ENCODE data around the gene LRRC26. TPM values are rescaled to one million over a fixed set of nuclear protein-coding genes. Genes with fewer than 3 reads are reported as not detected.

Gene LRRC26
- polyA plus RNA-seq, 3 donors = 0.40 to 0.47 TPM; not detected in 1

GRCh38 chr9:137172901-137173795 lies 3.3 kb upstream of the LRRC26 start:
- H3K27ac ChIP-seq (ENCODE audit: low read depth, low read length) = no peak overlapping the region
- 46 to 64% (median 56%) methylated on average over 20 to 21 of the region's 21 CpGs for WGBS, 3 donors

GRCh38 chr9:137171149-137171900 lies 1.5 kb upstream of the LRRC26 start:
- no peak overlapping the region for H3K27ac ChIP-seq (ENCODE audit: low read depth, low read length)
- WGBS, 3 donors = 80 to 84% (median 80%) methylated on average over 21 to 22 of the region's 22 CpGs

- H3K27ac ChIP-seq (ENCODE audit: low read depth, low read length) = no peak overlapping the region
- 47 to 74% (median 52%) methylated on average over 14 of the region's 14 CpGs for WGBS, 3 donors
Measured at GRCh38 chr9:137170486-137171148, 766 bp upstream of the LRRC26 start.

GRCh38 chr9:137168904-137169856 lies 671 bp downstream of the LRRC26 start:
- H3K27ac ChIP-seq (ENCODE audit: low read depth, low read length) = no peak overlapping the region
- WGBS, 3 donors = 0 to 1% (median 1%) methylated on average over 102 to 124 of the region's 124 CpGs

- no peak overlapping the region for H3K27ac ChIP-seq (ENCODE audit: low read depth, low read length)
- 1% methylated on average over 36 of the region's 36 CpGs for WGBS, 3 donors
Measured at GRCh38 chr9:137168573-137168903, 1.3 kb downstream of the LRRC26 start.

- no peak overlapping the region for H3K27ac ChIP-seq (ENCODE audit: low read depth, low read length)
- WGBS, 3 donors = 5 to 7% (median 6%) methylated on average over 46 to 57 of the region's 57 CpGs
Measured at GRCh38 chr9:137167747-137168572, 1.9 kb downstream of the LRRC26 start.

- no peak overlapping the region for H3K27ac ChIP-seq (ENCODE audit: low read depth, low read length)
- 20 to 29% (median 25%) methylated on average over 27 to 44 of the region's 44 CpGs for WGBS, 3 donors
Measured at GRCh38 chr9:137167277-137167746, 2.5 kb downstream of the LRRC26 start.

GRCh38 chr9:137166380-137167229 lies 3.2 kb downstream of the LRRC26 start:
- H3K27ac ChIP-seq (ENCODE audit: low read depth, low read length) = no peak overlapping the region
- WGBS, 3 donors = 66 to 74% (median 66%) methylated on average over 19 to 22 of the region's 22 CpGs

GRCh38 chr9:137165250-137165836 lies 4.5 kb downstream of the LRRC26 start:
- WGBS, 3 donors = 78 to 86% (median 84%) methylated on average over 27 to 32 of the region's 32 CpGs
- H3K27ac ChIP-seq (ENCODE audit: low read depth, low read length) = no peak overlapping the region

GRCh38 chr9:137164370-137165249 lies 5.2 kb downstream of the LRRC26 start:
- H3K27ac ChIP-seq (ENCODE audit: low read depth, low read length) = no peak overlapping the region
- 63 to 82% (median 67%) methylated on average over 34 of the region's 34 CpGs for WGBS, 3 donors

- H3K27ac ChIP-seq (ENCODE audit: low read depth, low read length) = no peak overlapping the region
- 80 to 83% (median 81%) methylated on average over 17 to 22 of the region's 22 CpGs for WGBS, 3 donors
Measured at GRCh38 chr9:137163805-137164204, 6.0 kb downstream of the LRRC26 start.

GRCh38 chr9:137163365-137163715 lies 6.5 kb downstream of the LRRC26 start:
- 28 to 30% (median 29%) methylated on average over 25 to 26 of the region's 26 CpGs for WGBS, 3 donors
- H3K27ac ChIP-seq (ENCODE audit: low read depth, low read length) = no peak overlapping the region

- 2 to 8% (median 7%) methylated on average over 73 to 74 of the region's 74 CpGs for WGBS, 3 donors
- no peak overlapping the region for H3K27ac ChIP-seq (ENCODE audit: low read depth, low read length)
Measured at GRCh38 chr9:137162505-137163364, 7.1 kb downstream of the LRRC26 start.
